H9 (cell line): ENCODE measurements around the gene CLIP1. TPM values are rescaled to one million over a fixed set of nuclear protein-coding genes. Genes with fewer than 3 reads are reported as not detected.
"Not testable (repeated sequence)": the region's sequence is repeated elsewhere in the genome, so short reads cannot be mapped to it uniquely, and the experiment has no call there.

Experiments
- DNase-seq: peaks from one replicate; pipeline ENCODE4 v3.0.0-alpha.2; 2017
- H2AFZ ChIP-seq: one replicate; pipeline ENCODE4 v1.6.1; 2013; ENCODE audit warnings: mild to moderate bottlenecking, low read length, control low read depth, moderate library complexity
- H2AK5ac ChIP-seq: 2 replicates; pipeline ENCODE4 v1.6.1; 2013; ENCODE audit warnings: low read length, control low read depth, mixed read lengths; ENCODE audit not compliant: insufficient read length
- H2BK120ac ChIP-seq: one replicate; pipeline ENCODE4 v1.6.1; 2013; ENCODE audit warnings: low read depth, mild to moderate bottlenecking, low read length, control low read depth, inconsistent platforms; ENCODE audit not compliant: poor library complexity, severe bottlenecking
- H2BK12ac ChIP-seq: 2 replicates; pipeline ENCODE4 v1.6.1; 2013; ENCODE audit warnings: low read length, control low read depth, mixed read lengths, low read depth; ENCODE audit not compliant: insufficient read length
- H2BK15ac ChIP-seq: 2 replicates; pipeline ENCODE4 v1.6.1; 2013; ENCODE audit warnings: low read depth, low read length, control low read depth
- H2BK20ac ChIP-seq: one replicate; pipeline ENCODE4 v1.6.1; 2013; ENCODE audit warnings: low read depth, mild to moderate bottlenecking, low read length, control low read depth, inconsistent platforms; ENCODE audit not compliant: poor library complexity, severe bottlenecking
- H2BK5ac ChIP-seq: 2 replicates; pipeline ENCODE4 v1.6.1; 2013; ENCODE audit warnings: low read length, control low read depth, mixed read lengths; ENCODE audit not compliant: insufficient read length
- H3K14ac ChIP-seq: 2 replicates; pipeline ENCODE4 v1.6.1; 2013; ENCODE audit warnings: low read length, control low read depth; ENCODE audit not compliant: insufficient read depth
- H3K18ac ChIP-seq: 2 replicates; pipeline ENCODE4 v1.6.1; 2013; ENCODE audit warnings: low read depth, mild to moderate bottlenecking, mixed read lengths, low read length, control low read depth; ENCODE audit not compliant: insufficient read length
- H3K23ac ChIP-seq: 2 replicates; pipeline ENCODE4 v1.6.1; 2013; ENCODE audit warnings: low read length, control low read depth, mixed read lengths, low read depth; ENCODE audit not compliant: insufficient read length
- H3K23me2 ChIP-seq: 2 replicates; pipeline ENCODE4 v1.6.1; 2013; ENCODE audit warnings: low read depth, mild to moderate bottlenecking, mixed read lengths, low read length, control low read depth; ENCODE audit not compliant: insufficient read length, poor library complexity, severe bottlenecking
- H3K27ac ChIP-seq: 2 replicates; pipeline ENCODE4 v1.5.1; 2013; ENCODE audit warnings: low read length, control low read depth, mixed read lengths, low read depth; ENCODE audit not compliant: insufficient read length
- H3K27me3 ChIP-seq: 2 replicates; pipeline ENCODE4 v1.6.1; 2013; ENCODE audit warnings: low read length, control low read depth, inconsistent platforms; ENCODE audit not compliant: insufficient read depth
- H3K4ac ChIP-seq: 2 replicates; pipeline ENCODE4 v1.6.1; 2013; ENCODE audit warnings: low read depth, mild to moderate bottlenecking, control low read depth, inconsistent platforms, low read length, moderate library complexity
- H3K4me1 ChIP-seq: 2 replicates; pipeline ENCODE4 v1.6.1; 2013; ENCODE audit warnings: low read length, control low read depth, inconsistent platforms; ENCODE audit not compliant: insufficient read depth
- H3K4me2 ChIP-seq: 2 replicates; pipeline ENCODE4 v1.6.1; 2013; ENCODE audit warnings: low read length, control low read depth, mixed read lengths; ENCODE audit not compliant: insufficient read length, insufficient read depth
- H3K56ac ChIP-seq: 2 replicates; pipeline ENCODE4 v1.6.1; 2013; ENCODE audit warnings: low read depth, mild to moderate bottlenecking, mixed read lengths, low read length, control low read depth; ENCODE audit not compliant: insufficient read length
- H3K79me1 ChIP-seq: 2 replicates; pipeline ENCODE4 v1.6.1; 2013; ENCODE audit warnings: low read depth, mild to moderate bottlenecking, moderate library complexity, low read length, control low read depth, inconsistent platforms; ENCODE audit not compliant: insufficient read depth, poor library complexity, severe bottlenecking
- H3K79me2 ChIP-seq: 2 replicates; pipeline ENCODE4 v1.6.1; 2013; ENCODE audit warnings: low read length, control low read depth, inconsistent platforms; ENCODE audit not compliant: insufficient read depth
- H3K9ac ChIP-seq: 2 replicates; pipeline ENCODE4 v1.6.1; 2013; ENCODE audit warnings: low read length, control low read depth, mixed read lengths; ENCODE audit not compliant: insufficient read length; ENCODE audit errors: extremely low read depth
- H3K9me3 ChIP-seq: one replicate; pipeline ENCODE4 v1.6.1; 2013; ENCODE audit warnings: low read depth, low read length, inconsistent platforms; ENCODE audit not compliant: control insufficient read depth
- H3T11ph ChIP-seq: one replicate; pipeline ENCODE4 v1.6.1; 2013; ENCODE audit warnings: mild to moderate bottlenecking, low read length, control low read depth, inconsistent platforms
- H4K20me1 ChIP-seq: one replicate; pipeline ENCODE4 v1.6.1; 2013; ENCODE audit not compliant: control insufficient read depth, insufficient read length, insufficient read depth
- H4K5ac ChIP-seq: 2 replicates; pipeline ENCODE4 v1.6.1; 2013; ENCODE audit warnings: low read depth, mild to moderate bottlenecking, mixed read lengths, low read length, control low read depth; ENCODE audit not compliant: insufficient read length
- H4K8ac ChIP-seq: replicated peaks from 2 replicates; pipeline ENCODE4 v1.6.1; 2013; ENCODE audit warnings: low read length, control low read depth, mixed read lengths, low read depth; ENCODE audit not compliant: insufficient read length
- H4K91ac ChIP-seq: 2 replicates; pipeline ENCODE4 v1.6.1; 2013; ENCODE audit warnings: low read depth, mild to moderate bottlenecking, moderate library complexity, mixed read lengths, low read length, control low read depth; ENCODE audit not compliant: insufficient read length
- H3K27ac Mint-ChIP-seq, 3 experiments: 2 replicates in 2 of 3; 3 replicates in 1 of 3; pipeline ENCODE4 v1.8.0; 2020 to 2021; ENCODE audit warnings: mixed read lengths in 3 of 3, mild to moderate bottlenecking in 1 of 3, moderate library complexity in 1 of 3
- H3K27me3 Mint-ChIP-seq: 2 replicates; pipeline ENCODE4 v1.8.0; 2021; ENCODE audit warnings: low read depth, mild to moderate bottlenecking, moderate library complexity, mixed read lengths
- H3K36me3 Mint-ChIP-seq, 3 experiments: 2 replicates in 2 of 3; 3 replicates in 1 of 3; pipeline ENCODE4 v1.8.0; 2020 to 2021; ENCODE audit warnings: low read depth in 3 of 3, mixed read lengths in 3 of 3; ENCODE audit not compliant: insufficient read depth in 1 of 3
- H3K4me1 Mint-ChIP-seq, 2 experiments: 2 replicates each; pipeline ENCODE4 v1.8.0; 2020; ENCODE audit warnings: mixed read lengths in 2 of 2
- H3K4me3 Mint-ChIP-seq, 2 experiments: 2 replicates in 1 of 2; 3 replicates in 1 of 2; pipeline ENCODE4 v1.8.0; 2020 to 2021; ENCODE audit warnings: mild to moderate bottlenecking in 2 of 2, mixed read lengths in 2 of 2, moderate library complexity in 1 of 2
- H3K9me3 Mint-ChIP-seq, 2 experiments: 2 replicates in 1 of 2; 3 replicates in 1 of 2; pipeline ENCODE4 v1.8.0; 2020; ENCODE audit warnings: mild to moderate bottlenecking in 2 of 2, mixed read lengths in 2 of 2, moderate library complexity in 1 of 2
- WGBS: extraction: QIAGEN DNeasy Blood & Tissue Kit; methylation state at CpG from one replicate; pipeline ENCODE4 v1.1.7; 2013; ENCODE audit warnings: missing lambda C conversion rate, low lambda C conversion rate, mixed read lengths; ENCODE audit not compliant: insufficient read length; ENCODE audit errors: extremely low coverage; 5-methylcytosine and 5-hydroxymethylcytosine counted together
- total RNA-seq: library from RNA; stranded (reverse); gene quantifications from 2 replicates; pipeline ENCODE4 v1.2.1, GENCODE V29; 2021

CLIP1 gene
- total RNA-seq, 1 experiment from 2014 or later, result 23.6 TPM

GRCh38 chr12:122357536-122357935 is 64.9 kb downstream of the CLIP1 start:
- H3K23ac ChIP-seq, H3K79me1 ChIP-seq, H4K91ac ChIP-seq, H2BK20ac ChIP-seq, H3K23me2 ChIP-seq, H3K27ac ChIP-seq, H3K27ac Mint-ChIP-seq, DNase-seq, H4K5ac ChIP-seq, H3K9me3 Mint-ChIP-seq, H3K4me1 ChIP-seq, H3K9me3 ChIP-seq, H2AFZ ChIP-seq, H4K20me1 ChIP-seq, H3K9ac ChIP-seq, H3K56ac ChIP-seq, H2BK12ac ChIP-seq, H3K27me3 ChIP-seq, H3K4me2 ChIP-seq, H3K27me3 Mint-ChIP-seq, H4K8ac ChIP-seq, H3T11ph ChIP-seq, H3K79me2 ChIP-seq, H3K4me1 Mint-ChIP-seq, H3K14ac ChIP-seq, H2BK15ac ChIP-seq, H2AK5ac ChIP-seq, H3K4me3 Mint-ChIP-seq, H3K18ac ChIP-seq, H3K4ac ChIP-seq, H2BK120ac ChIP-seq, H2BK5ac ChIP-seq: not testable (repeated sequence)
- no CpG with 5 or more reads among the region's 32 CpGs for WGBS
- H3K36me3 Mint-ChIP-seq, result peaks cover 11 to 43% (median 43%) of the 10 kb centered on the region in 3 experiments

DNA sequence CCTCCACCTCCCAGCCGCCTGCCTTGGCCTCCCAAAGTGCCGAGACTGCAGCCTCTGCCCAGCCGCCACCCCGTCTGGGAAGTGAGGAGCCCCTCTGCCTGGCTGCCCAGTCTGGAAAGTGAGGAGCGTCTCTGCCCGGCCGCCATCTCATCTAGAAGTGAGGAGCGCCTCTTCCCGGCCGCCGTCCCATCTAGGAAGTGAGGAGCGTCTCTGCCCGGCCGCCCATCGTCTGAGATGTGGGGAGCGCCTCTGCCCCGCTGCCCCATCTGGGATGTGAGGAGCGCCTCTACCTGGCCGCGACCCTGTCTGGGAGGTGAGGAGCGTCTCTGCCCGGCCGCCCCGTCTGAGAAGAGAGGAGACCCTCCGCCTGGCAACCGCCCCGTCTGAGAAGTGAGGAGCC is 65.5 kb downstream of the CLIP1 start:
- not testable (repeated sequence) for H4K91ac ChIP-seq, H2BK5ac ChIP-seq, H2BK20ac ChIP-seq, H3K27me3 Mint-ChIP-seq, H4K5ac ChIP-seq, H3T11ph ChIP-seq, H2BK120ac ChIP-seq, H3K9ac ChIP-seq, H3K4me3 Mint-ChIP-seq, H2BK15ac ChIP-seq, H2AFZ ChIP-seq, H3K14ac ChIP-seq, H3K9me3 Mint-ChIP-seq, H3K4me1 Mint-ChIP-seq, H2AK5ac ChIP-seq, H3K79me1 ChIP-seq, H4K8ac ChIP-seq, H3K4me1 ChIP-seq, H4K20me1 ChIP-seq, H3K18ac ChIP-seq, H3K56ac ChIP-seq, H3K4me2 ChIP-seq, H3K23me2 ChIP-seq, H3K27ac Mint-ChIP-seq, H3K9me3 ChIP-seq, DNase-seq, H3K27ac ChIP-seq, H2BK12ac ChIP-seq, H3K23ac ChIP-seq, H3K4ac ChIP-seq, H3K27me3 ChIP-seq, H3K79me2 ChIP-seq
- WGBS, result no CpG with 5 or more reads among the region's 27 CpGs
- H3K36me3 Mint-ChIP-seq, result peaks cover 11 to 47% (median 47%) of the 10 kb centered on the region in 3 experiments
